ENCODE measurements around the gene ZCCHC2. TPM values are rescaled to one million over a fixed set of nuclear protein-coding genes. Genes with fewer than 3 reads are reported as not detected.
A peak's percentile ranks its signal among the peaks of the same experiment; 100 is the strongest.

The ZCCHC2 gene
- total and polyA plus RNA-seq, 9 of the 15 experiments (the other 6 are each of a cell fraction or from before 2014, with no cell fraction given) = 1.0 to 9.2 (median 6.0) TPM

- H3K27ac ChIP-seq (ENCODE audit: extremely low read depth, low read depth, low read length) = no peak overlapping the region
- no peak overlapping the region for H3K9ac ChIP-seq (ENCODE audit: insufficient read depth in 1 of 2, low read depth in 2 of 2, low read length in 2 of 2)
- no peaks in the 10 kb centered on the region for H3K79me2 ChIP-seq (ENCODE audit: control insufficient read depth, insufficient read depth, low read length)
- H4K20me1 ChIP-seq (replicated peaks; ENCODE audit: control insufficient read depth, insufficient read depth, low read length) = no peaks in the 10 kb centered on the region
- TF ChIP-seq FOXJ3 (CRISPR knock-in tag; IDR thresholded peaks at IDR 0.05) = no peak
- TF ChIP-seq RCOR1 (IDR thresholded peaks at IDR 0.05; ENCODE audit: borderline replicate concordance in 1 of 2, low read depth in 2 of 2, low read length in 2 of 2) = peak in 1 of 2 experiments; percentile 46; a peak in 1 of 4 replicates
- no peak for TF ChIP-seq ARID2 (IDR thresholded peaks at IDR 0.05)
- TF ChIP-seq ZNF639 (CRISPR knock-in tag; conservative IDR thresholded peaks at IDR 0.05 in 1 of 2, IDR thresholded peaks at IDR 0.05 in 1 of 2) = no peak
- no peak for TF ChIP-seq CREM (IDR thresholded peaks at IDR 0.05; ENCODE audit: low read depth)
- peak; percentile 9 to 35; a peak in 1 of 4 replicates for TF ChIP-seq KDM1A (IDR thresholded peaks at IDR 0.05)
- no peak for TF ChIP-seq ZNF512 (tag; IDR thresholded peaks at IDR 0.05)
- no peak for TF ChIP-seq ZNF175 (CRISPR knock-in tag; IDR thresholded peaks at IDR 0.05; ENCODE audit: low read depth)
- no peak for TF ChIP-seq C11orf30 (IDR thresholded peaks at IDR 0.05; ENCODE audit: low read depth)
- TF ChIP-seq ZEB2 (IDR thresholded peaks at IDR 0.05) = no peak
- TF ChIP-seq FOSL1 (tag; conservative IDR thresholded peaks at IDR 0.05) = 0 out of 2 replicates have a peak, but pooled peaks have one; percentile 10
- TF ChIP-seq CBFB (CRISPR knock-in tag; IDR thresholded peaks at IDR 0.05) = no peak
- no peak for TF ChIP-seq POLR2AphosphoS2 (IDR thresholded peaks at IDR 0.05; ENCODE audit: low read length)
- no peak for TF ChIP-seq CEBPG (CRISPR knock-in tag; IDR thresholded peaks at IDR 0.05)
- TF ChIP-seq CEBPG (tag; conservative IDR thresholded peaks at IDR 0.05 in 1 of 2, IDR thresholded peaks at IDR 0.05 in 1 of 2) = peak in 1 of 2 experiments; percentile 56; a peak in 1 of 4 replicates
- peak; percentile 67; the same call in 1 of the 2 replicates for TF ChIP-seq ESRRA (IDR thresholded peaks at IDR 0.05; ENCODE audit: borderline replicate concordance, low read depth)
- no peak for TF ChIP-seq ZNF79 (CRISPR knock-in tag; IDR thresholded peaks at IDR 0.05; ENCODE audit: low read depth)
- peak overlapping the region; percentile 49 for H3K4me2 ChIP-seq (ENCODE audit: insufficient read depth, low read length)
- no peak for FAIRE-seq
- peak overlapping the region; percentile 12; the same call in 1 of the 2 replicates for H2AFZ ChIP-seq (ENCODE audit: low read depth, low read length)
- peak; percentile 60 for ATAC-seq
- in situ Hi-C loops (cut with MboI) = no loop called here
- 17% methylated on average over 16 of the region's 17 CpGs for WGBS (ENCODE audit: insufficient coverage, low coverage, missing lambda C conversion rate)
- no peaks in the 10 kb centered on the region for H3K27me3 ChIP-seq (ENCODE audit: control insufficient read depth in 2 of 2, insufficient read depth in 2 of 2, low read length in 2 of 2)
- no peaks in the 10 kb centered on the region for H3K9me1 ChIP-seq (ENCODE audit: control insufficient read depth, insufficient read depth, low read length)
- ChIA-PET CTCF (ENCODE audit: low intra/inter-chr PET ratio) (interaction anchor here (0.7 kb wide), 1 partner anchor 91 kb away, joined by 3 read pairs; no protein-coding TSS in a partner anchor), POLR2A (no interaction called here)
- no peak for DNase-seq (ENCODE audit: extremely low read depth in 1 of 4, low spot score in 3 of 4)
- no TSS peak for BruUV-seq (replicated peaks)
- no peaks in the 10 kb centered on the region; a peak in 1 of 5 replicates for H3K4me1 ChIP-seq (replicated peaks in 1 of 2; ENCODE audit: control insufficient read depth in 2 of 2, insufficient read depth in 2 of 2, low read length in 2 of 2)
- intact Hi-C loops (cut with micrococcal nuclease) = no loop called here
- H3K4me3 ChIP-seq = no peak overlapping the region
- no peaks in the 10 kb centered on the region for H3K9me3 ChIP-seq (replicated peaks; ENCODE audit: control insufficient read depth, insufficient read depth, low read depth, low read length)
- H3K36me3 ChIP-seq (ENCODE audit: control insufficient read depth, insufficient read depth, low read length) = no peaks in the 10 kb centered on the region
Measured at GRCh38 chr18:62493033-62493862, 29.6 kb upstream of the ZCCHC2 start.

All from K562 (cell line).